Left ventricle myocardium inferior (tissue), 1 donor: ENCODE results near the gene APP. TPM values are rescaled to one million over a fixed set of nuclear protein-coding genes. Genes with fewer than 3 reads are reported as not detected.

Source experiments
- DNase-seq: peaks from one replicate; pipeline ENCODE4 v3.0.0-alpha.2; 2020
- H3K27ac ChIP-seq: fragments of 200-600 bp; replicated peaks from 2 replicates; pipeline ENCODE4 v1.8.0; 2021
- H3K27me3 ChIP-seq: fragments of 200-600 bp; 2 replicates; pipeline ENCODE4 v1.8.0; 2021; ENCODE audit warnings: low read depth
- H3K36me3 ChIP-seq: fragments of 200-600 bp; 2 replicates; pipeline ENCODE4 v1.8.0; 2021
- H3K4me1 ChIP-seq: fragments of 200-600 bp; 2 replicates; pipeline ENCODE4 v1.8.0; 2021
- H3K4me3 ChIP-seq: fragments of 200-600 bp; 2 replicates; pipeline ENCODE4 v1.8.0; 2021; ENCODE audit warnings: mild to moderate bottlenecking, moderate library complexity
- H3K9me3 ChIP-seq: fragments of 200-600 bp; replicated peaks from 2 replicates; pipeline ENCODE4 v1.8.0; 2021
- CTCF ChIP-seq: fragments of 200-600 bp; IDR thresholded peaks from 2 replicates; pipeline ENCODE4 v1.8.0; 2021; ENCODE audit warnings: antibody characterized with exemption, mild to moderate bottlenecking, borderline replicate concordance
- intact Hi-C: fragments of 100-400 bp; cut with micrococcal nuclease; formaldehyde crosslinking; loops from one replicate; pipeline ENCODE4 v1.11.0; 2022
- total RNA-seq: library from RNA; stranded (reverse); fragmentation: NEBNext Ultra II Directional; extraction: Animal tissue kit (Norgen Biotek cat#: 25700); gene quantifications from one replicate; pipeline ENCODE4 v1.2.1, GENCODE V29; 2021
- donor health status: DM: no; HTN: yes; CAD: no; lungs with severe emphysema.

The APP gene
- total RNA-seq, 1 donor from 2014 or later, result 332 TPM

DNA sequence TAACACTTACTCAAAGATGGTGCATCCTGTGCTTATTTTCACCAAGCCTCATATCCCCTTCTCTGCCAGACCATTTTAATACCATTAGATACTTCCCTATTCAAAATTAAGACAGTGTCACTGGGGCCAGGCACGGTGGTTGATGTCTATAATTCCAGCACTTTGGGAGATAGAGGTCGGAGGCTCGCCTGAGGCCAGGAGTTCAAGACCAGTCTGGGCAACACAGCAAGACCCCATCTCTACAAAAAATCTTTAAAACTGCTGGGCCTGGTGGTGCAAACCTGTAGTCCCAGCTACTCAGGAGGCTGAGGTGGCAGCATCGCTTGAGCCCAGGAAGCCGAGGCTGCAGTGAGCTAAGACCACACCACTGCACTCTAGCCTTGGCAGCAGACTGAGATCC, 28.2 kb downstream of the APP start:
- TF ChIP-seq CTCF, result no peak
- intact Hi-C loops, result no loop called here
- Histone ChIP-seq H3K27ac (no peak overlapping the region), H3K27me3 (no peaks in the 10 kb centered on the region), H3K36me3 (no peaks in the 10 kb centered on the region), H3K4me1 (peaks cover 39% of the 10 kb centered on the region), H3K9me3 (no peaks in the 10 kb centered on the region), H3K4me3 (no peak overlapping the region)
- DNase-seq, result no peak

DNA sequence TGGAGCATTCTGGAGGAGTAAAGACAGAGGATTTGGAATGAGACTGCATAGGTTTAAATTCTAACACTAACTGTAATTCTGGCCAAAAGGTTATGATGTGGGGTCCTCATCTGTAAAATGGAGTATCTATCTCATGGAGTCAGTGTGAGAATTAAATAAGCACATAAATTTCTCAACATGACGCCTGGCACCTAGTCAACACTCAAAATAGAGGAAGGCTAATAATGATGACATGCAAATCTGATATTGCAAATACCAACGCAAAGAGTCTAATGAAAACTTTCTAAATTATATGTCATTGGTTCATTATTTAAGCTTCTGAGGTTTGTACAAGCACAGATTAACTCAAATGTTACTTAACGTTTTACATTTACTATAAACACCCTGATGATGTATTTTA, 29.6 kb downstream of the APP start:
- Histone ChIP-seq H3K27me3 (no peaks in the 10 kb centered on the region), H3K9me3 (no peaks in the 10 kb centered on the region), H3K4me1 (peaks cover 46% of the 10 kb centered on the region), H3K27ac (peak overlapping the region; percentile 42), H3K36me3 (no peaks in the 10 kb centered on the region), H3K4me3 (no peak overlapping the region)
- TF ChIP-seq CTCF, result no peak
- intact Hi-C loops, result no loop called here
- no peak for DNase-seq

DNA sequence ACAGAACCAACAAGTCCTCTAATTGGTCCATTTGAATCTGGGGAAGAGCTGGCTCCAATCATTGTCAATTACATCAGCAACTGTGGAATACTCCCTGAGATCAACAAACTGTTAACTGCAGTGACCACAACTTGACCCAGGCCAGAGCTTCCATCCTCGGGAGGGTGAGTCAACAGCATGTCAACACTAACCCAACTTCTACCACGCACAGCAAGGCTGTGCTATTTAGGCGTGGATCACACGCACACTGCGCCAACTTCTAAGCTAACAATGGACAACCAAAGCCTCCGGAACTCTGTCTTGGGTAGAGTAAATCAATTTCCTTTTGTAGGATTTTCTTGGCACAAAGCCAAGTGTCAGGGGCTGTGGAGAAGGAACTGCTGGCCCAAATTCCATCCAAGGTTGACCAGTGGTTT, 30.4 kb downstream of the APP start:
- peak; percentile 53 for DNase-seq
- Histone ChIP-seq H3K27ac (peak overlapping the region; percentile 42), H3K36me3 (no peaks in the 10 kb centered on the region), H3K9me3 (no peaks in the 10 kb centered on the region), H3K4me1 (peaks cover 51% of the 10 kb centered on the region), H3K27me3 (no peaks in the 10 kb centered on the region), H3K4me3 (no peak overlapping the region)
- intact Hi-C loops, result no loop called here
- TF ChIP-seq CTCF, result no peak

DNA sequence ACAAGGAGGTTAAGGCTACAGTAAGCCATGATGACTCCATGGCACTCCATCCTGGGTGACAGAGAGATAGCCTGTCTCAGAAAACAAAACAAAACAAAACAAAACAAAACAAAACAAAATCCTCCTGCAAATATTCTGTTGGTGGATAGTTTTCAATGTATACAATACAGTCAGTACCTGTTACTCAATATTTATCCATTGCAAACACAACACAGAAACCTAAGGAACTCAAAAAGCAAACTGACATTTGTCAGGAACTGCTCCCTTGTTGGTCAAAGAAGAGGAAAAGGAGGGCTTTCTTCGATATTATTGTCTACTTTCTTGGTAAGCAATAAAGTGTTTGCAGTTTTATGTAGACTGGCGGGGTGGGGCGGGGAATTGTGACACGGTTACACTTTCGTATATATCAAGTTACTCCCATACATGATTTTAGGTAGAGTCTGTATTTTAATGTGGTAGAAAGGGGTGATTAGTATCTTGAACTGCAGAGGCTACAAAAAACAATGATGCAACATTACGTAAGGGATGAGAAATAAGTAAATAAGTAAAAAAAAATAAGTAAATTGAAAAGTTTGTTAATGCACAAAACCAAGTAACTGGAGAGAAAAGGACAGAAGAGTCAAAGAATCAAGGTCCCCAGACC, 31.8 kb downstream of the APP start:
- Histone ChIP-seq H3K4me1 (peaks cover 62% of the 10 kb centered on the region), H3K27me3 (no peaks in the 10 kb centered on the region), H3K36me3 (no peaks in the 10 kb centered on the region), H3K4me3 (no peak overlapping the region), H3K9me3 (no peaks in the 10 kb centered on the region), H3K27ac (no peak overlapping the region)
- no peak for TF ChIP-seq CTCF
- no peak for DNase-seq
- intact Hi-C loops, result no loop called here

- intact Hi-C loops, result no loop called here
- H3K4me1 ChIP-seq, result peaks cover 62% of the 10 kb centered on the region
- H3K9me3 ChIP-seq, result no peaks in the 10 kb centered on the region
- no peak for TF ChIP-seq CTCF
- no peaks in the 10 kb centered on the region for H3K36me3 ChIP-seq
- DNase-seq, result no peak
- H3K27me3 ChIP-seq, result no peaks in the 10 kb centered on the region
- H3K27ac ChIP-seq, result no peak overlapping the region
- no peak overlapping the region for H3K4me3 ChIP-seq
Observed at GRCh38 chr21:26137379-26138060, 33.0 kb downstream of the APP start.
